H9 (cell line): ENCODE measurements around the gene POLA1. TPM values are rescaled to one million over a fixed set of nuclear protein-coding genes. Genes with fewer than 3 reads are reported as not detected.

Experiments used
- DNase-seq: peaks from one replicate; pipeline ENCODE4 v3.0.0-alpha.2; 2017
- H2AFZ ChIP-seq: one replicate; pipeline ENCODE4 v1.6.1; 2013; ENCODE audit warnings: mild to moderate bottlenecking, low read length, control low read depth, moderate library complexity
- H2AK5ac ChIP-seq: 2 replicates; pipeline ENCODE4 v1.6.1; 2013; ENCODE audit warnings: low read length, control low read depth, mixed read lengths; ENCODE audit not compliant: insufficient read length
- H2BK120ac ChIP-seq: one replicate; pipeline ENCODE4 v1.6.1; 2013; ENCODE audit warnings: low read depth, mild to moderate bottlenecking, low read length, control low read depth, inconsistent platforms; ENCODE audit not compliant: poor library complexity, severe bottlenecking
- H2BK12ac ChIP-seq: 2 replicates; pipeline ENCODE4 v1.6.1; 2013; ENCODE audit warnings: low read length, control low read depth, mixed read lengths, low read depth; ENCODE audit not compliant: insufficient read length
- H2BK15ac ChIP-seq: 2 replicates; pipeline ENCODE4 v1.6.1; 2013; ENCODE audit warnings: low read depth, low read length, control low read depth
- H2BK20ac ChIP-seq: one replicate; pipeline ENCODE4 v1.6.1; 2013; ENCODE audit warnings: low read depth, mild to moderate bottlenecking, low read length, control low read depth, inconsistent platforms; ENCODE audit not compliant: poor library complexity, severe bottlenecking
- H2BK5ac ChIP-seq: 2 replicates; pipeline ENCODE4 v1.6.1; 2013; ENCODE audit warnings: low read length, control low read depth, mixed read lengths; ENCODE audit not compliant: insufficient read length
- H3K14ac ChIP-seq: 2 replicates; pipeline ENCODE4 v1.6.1; 2013; ENCODE audit warnings: low read length, control low read depth; ENCODE audit not compliant: insufficient read depth
- H3K18ac ChIP-seq: 2 replicates; pipeline ENCODE4 v1.6.1; 2013; ENCODE audit warnings: low read depth, mild to moderate bottlenecking, mixed read lengths, low read length, control low read depth; ENCODE audit not compliant: insufficient read length
- H3K23ac ChIP-seq: 2 replicates; pipeline ENCODE4 v1.6.1; 2013; ENCODE audit warnings: low read length, control low read depth, mixed read lengths, low read depth; ENCODE audit not compliant: insufficient read length
- H3K23me2 ChIP-seq: 2 replicates; pipeline ENCODE4 v1.6.1; 2013; ENCODE audit warnings: low read depth, mild to moderate bottlenecking, mixed read lengths, low read length, control low read depth; ENCODE audit not compliant: insufficient read length, poor library complexity, severe bottlenecking
- H3K27ac ChIP-seq: 2 replicates; pipeline ENCODE4 v1.5.1; 2013; ENCODE audit warnings: low read length, control low read depth, mixed read lengths, low read depth; ENCODE audit not compliant: insufficient read length
- H3K27me3 ChIP-seq: 2 replicates; pipeline ENCODE4 v1.6.1; 2013; ENCODE audit warnings: low read length, control low read depth, inconsistent platforms; ENCODE audit not compliant: insufficient read depth
- H3K4ac ChIP-seq: 2 replicates; pipeline ENCODE4 v1.6.1; 2013; ENCODE audit warnings: low read depth, mild to moderate bottlenecking, control low read depth, inconsistent platforms, low read length, moderate library complexity
- H3K4me1 ChIP-seq: 2 replicates; pipeline ENCODE4 v1.6.1; 2013; ENCODE audit warnings: low read length, control low read depth, inconsistent platforms; ENCODE audit not compliant: insufficient read depth
- H3K4me2 ChIP-seq: 2 replicates; pipeline ENCODE4 v1.6.1; 2013; ENCODE audit warnings: low read length, control low read depth, mixed read lengths; ENCODE audit not compliant: insufficient read length, insufficient read depth
- H3K56ac ChIP-seq: 2 replicates; pipeline ENCODE4 v1.6.1; 2013; ENCODE audit warnings: low read depth, mild to moderate bottlenecking, mixed read lengths, low read length, control low read depth; ENCODE audit not compliant: insufficient read length
- H3K79me1 ChIP-seq: 2 replicates; pipeline ENCODE4 v1.6.1; 2013; ENCODE audit warnings: low read depth, mild to moderate bottlenecking, moderate library complexity, low read length, control low read depth, inconsistent platforms; ENCODE audit not compliant: insufficient read depth, poor library complexity, severe bottlenecking
- H3K79me2 ChIP-seq: 2 replicates; pipeline ENCODE4 v1.6.1; 2013; ENCODE audit warnings: low read length, control low read depth, inconsistent platforms; ENCODE audit not compliant: insufficient read depth
- H3K9ac ChIP-seq: 2 replicates; pipeline ENCODE4 v1.6.1; 2013; ENCODE audit warnings: low read length, control low read depth, mixed read lengths; ENCODE audit not compliant: insufficient read length; ENCODE audit errors: extremely low read depth
- H3K9me3 ChIP-seq: one replicate; pipeline ENCODE4 v1.6.1; 2013; ENCODE audit warnings: low read depth, low read length, inconsistent platforms; ENCODE audit not compliant: control insufficient read depth
- H3T11ph ChIP-seq: one replicate; pipeline ENCODE4 v1.6.1; 2013; ENCODE audit warnings: mild to moderate bottlenecking, low read length, control low read depth, inconsistent platforms
- H4K20me1 ChIP-seq: one replicate; pipeline ENCODE4 v1.6.1; 2013; ENCODE audit not compliant: control insufficient read depth, insufficient read length, insufficient read depth
- H4K5ac ChIP-seq: 2 replicates; pipeline ENCODE4 v1.6.1; 2013; ENCODE audit warnings: low read depth, mild to moderate bottlenecking, mixed read lengths, low read length, control low read depth; ENCODE audit not compliant: insufficient read length
- H4K8ac ChIP-seq: replicated peaks from 2 replicates; pipeline ENCODE4 v1.6.1; 2013; ENCODE audit warnings: low read length, control low read depth, mixed read lengths, low read depth; ENCODE audit not compliant: insufficient read length
- H4K91ac ChIP-seq: 2 replicates; pipeline ENCODE4 v1.6.1; 2013; ENCODE audit warnings: low read depth, mild to moderate bottlenecking, moderate library complexity, mixed read lengths, low read length, control low read depth; ENCODE audit not compliant: insufficient read length
- H3K27ac Mint-ChIP-seq, 3 experiments: 2 replicates in 2 of 3; 3 replicates in 1 of 3; pipeline ENCODE4 v1.8.0; 2020 to 2021; ENCODE audit warnings: mixed read lengths in 3 of 3, mild to moderate bottlenecking in 1 of 3, moderate library complexity in 1 of 3
- H3K27me3 Mint-ChIP-seq: 2 replicates; pipeline ENCODE4 v1.8.0; 2021; ENCODE audit warnings: low read depth, mild to moderate bottlenecking, moderate library complexity, mixed read lengths
- H3K36me3 Mint-ChIP-seq, 3 experiments: 2 replicates in 2 of 3; 3 replicates in 1 of 3; pipeline ENCODE4 v1.8.0; 2020 to 2021; ENCODE audit warnings: low read depth in 3 of 3, mixed read lengths in 3 of 3; ENCODE audit not compliant: insufficient read depth in 1 of 3
- H3K4me1 Mint-ChIP-seq, 2 experiments: 2 replicates each; pipeline ENCODE4 v1.8.0; 2020; ENCODE audit warnings: mixed read lengths in 2 of 2
- H3K4me3 Mint-ChIP-seq, 2 experiments: 2 replicates in 1 of 2; 3 replicates in 1 of 2; pipeline ENCODE4 v1.8.0; 2020 to 2021; ENCODE audit warnings: mild to moderate bottlenecking in 2 of 2, mixed read lengths in 2 of 2, moderate library complexity in 1 of 2
- H3K9me3 Mint-ChIP-seq, 2 experiments: 2 replicates in 1 of 2; 3 replicates in 1 of 2; pipeline ENCODE4 v1.8.0; 2020; ENCODE audit warnings: mild to moderate bottlenecking in 2 of 2, mixed read lengths in 2 of 2, moderate library complexity in 1 of 2
- total RNA-seq: library from RNA; stranded (reverse); gene quantifications from 2 replicates; pipeline ENCODE4 v1.2.1, GENCODE V29; 2021
- TF ChIP-seq, protein P1 (sequence below): fragments of 200-600 bp; sonication (generic); conservative IDR thresholded peaks from 3 replicates; pipeline ENCODE4 v1.8.0; 2021; ENCODE audit warnings: antibody characterized with exemption, mild to moderate bottlenecking

POLA1 gene
- total RNA-seq, 1 experiment from 2014 or later, result 60.2 TPM

DNA sequence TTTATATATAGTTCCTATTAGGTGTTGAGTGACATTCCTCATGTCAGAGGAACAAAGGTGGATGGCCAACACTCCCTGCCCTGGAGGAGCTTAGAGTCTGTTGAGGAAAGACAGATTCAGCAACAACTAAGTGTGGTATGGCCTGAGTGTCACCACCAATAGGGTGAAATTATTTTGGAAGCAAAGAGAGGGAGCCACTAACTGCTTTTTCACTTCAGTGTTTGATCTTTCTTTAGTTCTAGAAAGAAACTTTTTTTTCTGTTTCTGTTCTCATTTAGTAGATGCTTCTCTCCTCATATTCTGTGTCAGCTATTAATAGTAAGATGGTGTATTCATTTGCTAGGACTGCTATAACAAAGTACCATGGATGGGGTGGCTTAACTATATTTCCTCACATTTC is 240.6 kb downstream of the POLA1 start:
- Histone ChIP-seq H2BK12ac (no peak overlapping the region), H3K9ac (no peak overlapping the region), H3K56ac (no peak overlapping the region), H3K4ac (no peak overlapping the region), H2AK5ac (no peak overlapping the region), H3K18ac (no peak overlapping the region), H3K27me3 (no peaks in the 10 kb centered on the region), H3K9me3 (no peaks in the 10 kb centered on the region), H2BK5ac (no peak overlapping the region), H3K23me2 (no peaks in the 10 kb centered on the region), H3K4me1 (peaks cover 6% of the 10 kb centered on the region; the same call in 1 of the 2 replicates), H3K79me1 (no peaks in the 10 kb centered on the region), H4K20me1 (no peaks in the 10 kb centered on the region), H3K23ac (no peak overlapping the region), H3K79me2 (no peaks in the 10 kb centered on the region), H4K91ac (no peak overlapping the region), H2AFZ (no peak overlapping the region), H3T11ph (no peak overlapping the region), H2BK20ac (no peak overlapping the region), H4K8ac (no peak overlapping the region), H4K5ac (no peak overlapping the region), H3K4me2 (no peak overlapping the region), H3K27ac (no peak overlapping the region), H2BK15ac (no peak overlapping the region), H3K14ac (no peak overlapping the region), H2BK120ac (no peak overlapping the region)
- no peak overlapping the region for H3K4me3 Mint-ChIP-seq
- peaks cover 3 to 16% (median 4%) of the 10 kb centered on the region in 3 experiments; a peak in 4 of 7 replicates for H3K36me3 Mint-ChIP-seq
- DNase-seq, result no peak
- H3K27me3 Mint-ChIP-seq, result no peaks in the 10 kb centered on the region
- no peak overlapping the region; a peak in 1 of 7 replicates for H3K27ac Mint-ChIP-seq
- peaks cover 20% of the 10 kb centered on the region in 2 experiments for H3K4me1 Mint-ChIP-seq
- TF ChIP-seq, protein P1, sequence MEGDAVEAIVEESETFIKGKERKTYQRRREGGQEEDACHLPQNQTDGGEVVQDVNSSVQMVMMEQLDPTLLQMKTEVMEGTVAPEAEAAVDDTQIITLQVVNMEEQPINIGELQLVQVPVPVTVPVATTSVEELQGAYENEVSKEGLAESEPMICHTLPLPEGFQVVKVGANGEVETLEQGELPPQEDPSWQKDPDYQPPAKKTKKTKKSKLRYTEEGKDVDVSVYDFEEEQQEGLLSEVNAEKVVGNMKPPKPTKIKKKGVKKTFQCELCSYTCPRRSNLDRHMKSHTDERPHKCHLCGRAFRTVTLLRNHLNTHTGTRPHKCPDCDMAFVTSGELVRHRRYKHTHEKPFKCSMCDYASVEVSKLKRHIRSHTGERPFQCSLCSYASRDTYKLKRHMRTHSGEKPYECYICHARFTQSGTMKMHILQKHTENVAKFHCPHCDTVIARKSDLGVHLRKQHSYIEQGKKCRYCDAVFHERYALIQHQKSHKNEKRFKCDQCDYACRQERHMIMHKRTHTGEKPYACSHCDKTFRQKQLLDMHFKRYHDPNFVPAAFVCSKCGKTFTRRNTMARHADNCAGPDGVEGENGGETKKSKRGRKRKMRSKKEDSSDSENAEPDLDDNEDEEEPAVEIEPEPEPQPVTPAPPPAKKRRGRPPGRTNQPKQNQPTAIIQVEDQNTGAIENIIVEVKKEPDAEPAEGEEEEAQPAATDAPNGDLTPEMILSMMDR, result no peak
- H3K9me3 Mint-ChIP-seq, result no peaks in the 10 kb centered on the region
